NCI-H1417 treated with DMSO at 0.1 percent for 48 hours (cell line): ENCODE data around the gene ACAP3.
"Not testable (repeated sequence)": the region's sequence is repeated elsewhere in the genome, so short reads cannot be mapped to it uniquely, and the experiment has no call there.

Source experiments
- DNase-seq: peaks from one replicate; lab custom pipeline; 2025; lab: John Stamatoyannopoulos, UW

The ACAP3 gene

GRCh38 chr1:1262758-1263157 is 45.0 kb downstream of the ACAP3 start:
- no peak for DNase-seq

GRCh38 chr1:1262071-1262470 is 45.7 kb downstream of the ACAP3 start:
- no peak for DNase-seq

- no peak for DNase-seq
Observed at GRCh38 chr1:1260843-1261560, 46.7 kb downstream of the ACAP3 start.

GRCh38 chr1:1259951-1260600 is 47.7 kb downstream of the ACAP3 start:
- DNase-seq, result no peak

GRCh38 chr1:1259540-1259939 is 48.2 kb downstream of the ACAP3 start:
- DNase-seq, result no peak

GRCh38 chr1:1259119-1259488 is 48.6 kb downstream of the ACAP3 start:
- no peak for DNase-seq

- no peak for DNase-seq
Observed at GRCh38 chr1:1256956-1257871, 50.5 kb downstream of the ACAP3 start.

GRCh38 chr1:1255611-1256010 is 52.1 kb downstream of the ACAP3 start:
- no peak for DNase-seq

GRCh38 chr1:1255078-1255477 is 52.7 kb downstream of the ACAP3 start:
- no peak for DNase-seq

- DNase-seq, result no peak
Observed at GRCh38 chr1:1254667-1254998, 53.1 kb downstream of the ACAP3 start.

- no peak for DNase-seq
Observed at GRCh38 chr1:1253972-1254666, 53.6 kb downstream of the ACAP3 start.

GRCh38 chr1:1253314-1253713 is 54.4 kb downstream of the ACAP3 start:
- no peak for DNase-seq

- DNase-seq, result no peak
Observed at GRCh38 chr1:1250786-1251284, 56.9 kb downstream of the ACAP3 start.

GRCh38 chr1:1248009-1248913 is 59.5 kb downstream of the ACAP3 start:
- DNase-seq, result not testable (repeated sequence)

GRCh38 chr1:1247341-1247913 is 60.3 kb downstream of the ACAP3 start:
- no peak for DNase-seq

- no peak for DNase-seq
Observed at GRCh38 chr1:1246577-1247340, 61.0 kb downstream of the ACAP3 start, which contains the start of gene C1QTNF12. C1QTNF12 (minus strand) TSS chr1:1246722; CDS start chr1:1246690, 32 bp downstream.

GRCh38 chr1:1245817-1246576 is 61.7 kb downstream of the ACAP3 start:
- no peak for DNase-seq

GRCh38 chr1:1245178-1245816 is 62.4 kb downstream of the ACAP3 start:
- no peak for DNase-seq
